IMR-90 (cell line): Measurements from ENCODE around the gene DUOX1. TPM values are rescaled to one million over a fixed set of nuclear protein-coding genes. Genes with fewer than 3 reads are reported as not detected.

Experiments used
- ATAC-seq: fragments of 200-7000 bp; cut with Tn5 transposase; 2 replicates; pipeline ENCODE4 v1.9.1; 2020; ENCODE audit warnings: low read depth, mild to moderate bottlenecking, moderate library complexity
- BruUV-seq: library from RNA; stranded (reverse); fragments of 400-500 nt; replicated peaks from 2 replicates; lab custom pipeline; 2021; lab: Mats Ljungman, UMichigan
- CTCF ChIA-PET: fragments of 300-600 bp; formaldehyde crosslinking; extraction: SDS; loops from one replicate; lab custom pipeline; 2021; ENCODE audit warnings: antibody characterized with exemption; lab: Yijun Ruan, JAX
- POLR2A ChIA-PET: fragments of 300-600 bp; sonication (Branson Sonifier 250); formaldehyde crosslinking; loops from one replicate; lab custom pipeline; 2022; ENCODE audit warnings: antibody characterized with exemption; ENCODE audit not compliant: unreplicated experiment; lab: Charles Lee
- DNase-seq: peaks from one replicate; pipeline ENCODE4 v3.0.0; 2013
- H2AFZ ChIP-seq: replicated peaks from 2 replicates; pipeline ENCODE3; 2013; ENCODE audit warnings: low read length, mild to moderate bottlenecking; ENCODE audit not compliant: poor library complexity
- H2AK5ac ChIP-seq: 2 replicates; pipeline ENCODE4 v1.6.1; 2013; ENCODE audit warnings: low read depth, low read length, inconsistent platforms
- H2AK9ac ChIP-seq: replicated peaks from 2 replicates; pipeline ENCODE3; 2013; ENCODE audit warnings: mild to moderate bottlenecking, low read depth, low read length, moderate library complexity; ENCODE audit not compliant: poor library complexity
- H2BK120ac ChIP-seq: 2 replicates; pipeline ENCODE4 v1.6.1; 2013; ENCODE audit warnings: low read depth, low read length, inconsistent platforms
- H2BK15ac ChIP-seq: 3 replicates; pipeline ENCODE4 v1.6.1; 2013; ENCODE audit warnings: low read depth, low read length, inconsistent platforms
- H2BK20ac ChIP-seq: 2 replicates; pipeline ENCODE4 v1.6.1; 2013; ENCODE audit warnings: low read depth, mild to moderate bottlenecking, inconsistent platforms, low read length, moderate library complexity
- H2BK5ac ChIP-seq: 2 replicates; pipeline ENCODE4 v1.6.1; 2013; ENCODE audit warnings: mild to moderate bottlenecking, low read depth, low read length, inconsistent platforms; ENCODE audit not compliant: poor library complexity, severe bottlenecking
- H3K14ac ChIP-seq: replicated peaks from 2 replicates; pipeline ENCODE4 v1.6.1; 2013; ENCODE audit warnings: low read depth, low read length, inconsistent platforms
- H3K18ac ChIP-seq: 2 replicates; pipeline ENCODE4 v1.6.1; 2013; ENCODE audit warnings: low read depth, low read length, control low read depth
- H3K23ac ChIP-seq: 2 replicates; pipeline ENCODE4 v1.6.1; 2013; ENCODE audit warnings: low read depth, low read length, inconsistent platforms
- H3K27ac ChIP-seq: 2 replicates; pipeline ENCODE4 v1.5.1; 2013; ENCODE audit warnings: mild to moderate bottlenecking, control low read depth, low read length; ENCODE audit not compliant: insufficient read depth
- H3K27me3 ChIP-seq: 2 replicates; pipeline ENCODE4 v1.6.1; 2013; ENCODE audit warnings: low read length; ENCODE audit not compliant: control insufficient read depth, insufficient read depth
- H3K36me3 ChIP-seq: 2 replicates; pipeline ENCODE4 v1.6.1; 2013; ENCODE audit warnings: low read length, mixed read lengths; ENCODE audit not compliant: control insufficient read depth, insufficient read depth
- H3K4ac ChIP-seq: 2 replicates; pipeline ENCODE4 v1.6.1; 2013; ENCODE audit warnings: low read depth, low read length, inconsistent platforms
- H3K4me1 ChIP-seq: 2 replicates; pipeline ENCODE4 v1.6.1; 2013; ENCODE audit warnings: low read length, mixed read lengths; ENCODE audit not compliant: control insufficient read depth, insufficient read depth
- H3K4me2 ChIP-seq: 2 replicates; pipeline ENCODE4 v1.6.1; 2013; ENCODE audit warnings: low read depth, mild to moderate bottlenecking, control low read depth, low read length, moderate library complexity
- H3K4me3 ChIP-seq: 2 replicates; pipeline ENCODE4 v1.5.1; 2013; ENCODE audit warnings: low read depth, mild to moderate bottlenecking, control low read depth, low read length, moderate library complexity; ENCODE audit not compliant: insufficient read depth
- H3K56ac ChIP-seq: 2 replicates; pipeline ENCODE4 v1.6.1; 2013; ENCODE audit warnings: low read length, inconsistent platforms; ENCODE audit not compliant: insufficient read depth; ENCODE audit errors: extremely low read depth
- H3K79me1 ChIP-seq, 2 experiments: 2 replicates each; pipeline ENCODE4 v1.6.1; 2013; ENCODE audit warnings: low read length in 2 of 2, inconsistent platforms in 1 of 2, low read depth in 1 of 2
- H3K9ac ChIP-seq: 2 replicates; pipeline ENCODE4 v1.6.1; 2013; ENCODE audit warnings: low read depth, low read length, control low read depth
- H3K9me1 ChIP-seq: 2 replicates; pipeline ENCODE4 v1.6.1; 2013; ENCODE audit warnings: low read length, inconsistent platforms; ENCODE audit not compliant: insufficient read depth
- H3K9me3 ChIP-seq: 2 replicates; pipeline ENCODE4 v1.6.1; 2013; ENCODE audit warnings: low read length; ENCODE audit not compliant: control insufficient read depth, insufficient read depth
- H4K20me1 ChIP-seq: 2 replicates; pipeline ENCODE4 v1.6.1; 2013; ENCODE audit warnings: low read length, inconsistent platforms; ENCODE audit not compliant: insufficient read depth
- H4K5ac ChIP-seq: 2 replicates; pipeline ENCODE4 v1.6.1; 2013; ENCODE audit warnings: mild to moderate bottlenecking, low read depth, low read length, control low read depth
- H4K8ac ChIP-seq, 2 experiments: 2 replicates each; pipeline ENCODE4 v1.6.1; 2013; ENCODE audit warnings: low read depth in 2 of 2, low read length in 2 of 2, control low read depth in 1 of 2, inconsistent platforms in 1 of 2
- H4K91ac ChIP-seq: 2 replicates; pipeline ENCODE4 v1.6.1; 2013; ENCODE audit warnings: low read depth, low read length, inconsistent platforms; ENCODE audit not compliant: insufficient read depth
- BHLHE40 ChIP-seq: fragments of 150-350 bp; IDR thresholded peaks from 2 replicates; pipeline ENCODE4 v1.6.1; 2016; ENCODE audit warnings: mild to moderate bottlenecking, low read depth, low read length
- CEBPB ChIP-seq: IDR thresholded peaks from 2 replicates; pipeline ENCODE4 v1.6.1; 2012; ENCODE audit warnings: low read depth, low read length, improper control_type of control experiment
- CHD1 ChIP-seq: IDR thresholded peaks from 2 replicates; pipeline ENCODE4 v1.6.1; 2012; ENCODE audit warnings: low read depth, low read length, improper control_type of control experiment
- ELK1 ChIP-seq: fragments of 150-350 bp; IDR thresholded peaks from 2 replicates; pipeline ENCODE4 v1.6.1; 2016; ENCODE audit warnings: low read depth, mild to moderate bottlenecking, low read length, moderate library complexity, borderline replicate concordance
- FOS ChIP-seq: fragments of 150-350 bp; IDR thresholded peaks from 2 replicates; pipeline ENCODE4 v1.6.1; 2016; ENCODE audit warnings: low read depth, low read length
- MAFK ChIP-seq: IDR thresholded peaks from 2 replicates; pipeline ENCODE4 v1.6.1; 2012; ENCODE audit warnings: low read depth, low read length, improper control_type of control experiment
- MAZ ChIP-seq: IDR thresholded peaks from 2 replicates; pipeline ENCODE4 v1.6.1; 2012; ENCODE audit warnings: low read depth, mild to moderate bottlenecking, low read length, improper control_type of control experiment, moderate library complexity, borderline replicate concordance
- MXI1 ChIP-seq: IDR thresholded peaks from 2 replicates; pipeline ENCODE4 v1.6.1; 2012; ENCODE audit warnings: low read depth, mild to moderate bottlenecking, low read length, moderate library complexity, borderline replicate concordance
- POLR2A ChIP-seq: IDR thresholded peaks from 2 replicates; pipeline ENCODE4 v1.6.1; 2012; ENCODE audit warnings: mild to moderate bottlenecking, low read depth, low read length
- RCOR1 ChIP-seq: IDR thresholded peaks from 2 replicates; pipeline ENCODE4 v1.6.1; 2012; ENCODE audit warnings: mild to moderate bottlenecking, low read length, improper control_type of control experiment; ENCODE audit not compliant: insufficient replicate concordance
- SMC3 ChIP-seq: fragments of 150-350 bp; IDR thresholded peaks from 2 replicates; pipeline ENCODE4 v1.6.1; 2016; ENCODE audit warnings: low read depth, mild to moderate bottlenecking, antibody characterized with exemption, low read length, moderate library complexity
- USF2 ChIP-seq: fragments of 150-350 bp; IDR thresholded peaks from 2 replicates; pipeline ENCODE4 v1.6.1; 2017; ENCODE audit warnings: mild to moderate bottlenecking, antibody characterized with exemption, low read length, low read depth
- WGBS, 2 experiments: methylation state at CpG; one replicate each; pipeline versions ENCODE4 v1.1.5 to v1.1.7; 2013; ENCODE audit warnings: missing lambda C conversion rate in 2 of 2; ENCODE audit not compliant: insufficient read length in 1 of 2; ENCODE audit errors: extremely low coverage in 2 of 2; 5-methylcytosine and 5-hydroxymethylcytosine counted together
- dilution Hi-C: fragments of 300-500 bp; cut with HindIII; formaldehyde crosslinking; loops from one replicate; pipeline ENCODE4 v1.14.3; 2018; ENCODE audit warnings: low sequenced_read_pairs; ENCODE audit not compliant: unreplicated experiment
- in situ Hi-C: fragments of 300-500 bp; cut with MboI; formaldehyde crosslinking; loops from 3 replicates; pipeline ENCODE4 v1.14.3; 2019; ENCODE audit warnings: low sequenced_read_pairs, inconsistent platforms, mixed read lengths
- intact Hi-C: fragments of 100-400 bp; cut with micrococcal nuclease; formaldehyde crosslinking; loops from 2 replicates; pipeline ENCODE4 v1.10.0; 2022
- polyA plus RNA-seq, 3 experiments: library from polyadenylated mRNA; depleted of rRNA; stranded (reverse); fragments of >200 nt; gene quantifications; 2 replicates each; pipeline ENCODE4 v1.2.3, GENCODE V29; 2012; ENCODE audit warnings: low replicate concordance in 1 of 3
- total RNA-seq: library from RNA; depleted of rRNA; stranded (reverse); fragments of >200 nt; gene quantifications from 2 replicates; pipeline ENCODE4 v1.2.3, GENCODE V29; 2012

The DUOX1 gene
- total and polyA plus RNA-seq, 2 of the 4 experiments (the other 2 are of a cell fraction) = not detected

- TF ChIP-seq SMC3 = no peak
Observed at GRCh38 chr15:45093622-45094357, 36.0 kb upstream of the DUOX1 start (continued).

GRCh38 chr15:45094358-45094730 is 35.5 kb upstream of the DUOX1 start:
- Histone ChIP-seq H3K79me1 (no peaks in the 10 kb centered on the region), H3K18ac (no peak overlapping the region), H4K5ac (no peak overlapping the region), H2AK9ac (no peak overlapping the region), H4K20me1 (no peaks in the 10 kb centered on the region), H4K91ac (no peak overlapping the region), H3K27ac (no peak overlapping the region), H2BK5ac (no peak overlapping the region), H3K4ac (no peak overlapping the region), H3K36me3 (no peaks in the 10 kb centered on the region), H3K4me3 (no peak overlapping the region), H4K8ac (no peak overlapping the region), H2BK15ac (no peak overlapping the region; the same call in 2 of the 3 replicates), H3K27me3 (peaks cover 27% of the 10 kb centered on the region), H3K4me1 (peaks cover 9% of the 10 kb centered on the region; the same call in 1 of the 2 replicates), H3K9me3 (no peaks in the 10 kb centered on the region), H3K14ac (no peak overlapping the region), H2BK120ac (no peak overlapping the region), H3K56ac (no peak overlapping the region), H2AK5ac (no peak overlapping the region), H2BK20ac (no peak overlapping the region), H3K9me1 (peaks cover 9% of the 10 kb centered on the region), H3K23ac (no peak overlapping the region), H3K4me2 (no peak overlapping the region), H2AFZ (peak overlapping the region; percentile 76), H3K9ac (no peak overlapping the region)
- dilution Hi-C loops = no loop called here
- ChIA-PET CTCF (interaction anchor here (0.8 kb wide), 1 partner anchor 221 kb away, joined by 5 read pairs; no protein-coding TSS in a partner anchor), POLR2A (no interaction called here)
- peak; percentile 16 for DNase-seq
- no peak for TF ChIP-seq SMC3
- TF ChIP-seq CHD1 = no peak
- no peak for TF ChIP-seq BHLHE40
- TF ChIP-seq USF2 = no peak
- TF ChIP-seq MAZ = no peak
- TF ChIP-seq CEBPB = no peak
- TF ChIP-seq RCOR1 = no peak
- no peak for TF ChIP-seq FOS
- no peak for TF ChIP-seq ELK1
- no peak for TF ChIP-seq MXI1
- no peak for TF ChIP-seq POLR2A
- TF ChIP-seq MAFK = no peak
- in situ Hi-C loops = no loop called here
- no TSS peak for BruUV-seq
- ATAC-seq = no peak; the same call in 1 of the 2 replicates
- 70% methylated on average over 5 of the region's 9 CpGs; no CpG with 5 or more reads in 1 of the 2 experiments for WGBS, 2 experiments
- intact Hi-C loops = loop anchor here (5.0 kb wide), 1 partner anchor 72 kb away; the partner anchor contains the start of gene SORD
